Measurements from ENCODE around the gene CXCR6.

The CXCR6 gene

DNA sequence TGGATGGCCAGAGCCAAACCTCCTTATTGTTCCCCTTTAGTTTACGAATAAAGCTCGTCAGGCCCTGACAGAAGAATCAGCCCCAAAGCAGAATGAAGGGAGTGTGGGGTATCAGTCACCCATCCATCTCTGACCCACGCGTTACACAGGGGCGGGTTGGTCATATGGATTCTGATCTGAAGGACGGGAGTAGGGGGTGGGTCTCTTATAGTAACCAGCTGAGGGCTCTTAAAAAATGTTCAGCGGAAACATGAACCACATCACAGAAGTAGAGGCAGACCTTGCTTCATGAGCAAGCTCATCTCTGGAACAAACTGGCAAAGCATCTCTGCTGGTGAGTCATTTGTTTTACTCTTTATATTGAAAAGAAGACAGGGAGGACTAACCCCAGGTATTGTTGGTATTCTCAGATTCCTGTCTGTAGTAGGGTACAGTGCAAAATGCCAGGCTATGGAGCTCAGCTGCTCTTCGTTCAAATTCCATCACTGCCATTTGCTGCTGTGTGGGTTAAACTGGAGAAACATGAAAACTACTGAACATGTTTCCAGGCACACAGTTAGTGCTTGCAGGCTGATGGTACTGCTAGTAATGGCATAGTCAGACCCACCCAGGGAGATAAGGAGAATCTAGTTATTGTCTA is at the start of gene CXCR6:
TSS of gene CXCR6 (plus strand) at position 258 of the 640 bp plus-strand sequence. CDS start 3,018 bp downstream, outside the sequence.
- FAIRE-seq = no peak

DNA sequence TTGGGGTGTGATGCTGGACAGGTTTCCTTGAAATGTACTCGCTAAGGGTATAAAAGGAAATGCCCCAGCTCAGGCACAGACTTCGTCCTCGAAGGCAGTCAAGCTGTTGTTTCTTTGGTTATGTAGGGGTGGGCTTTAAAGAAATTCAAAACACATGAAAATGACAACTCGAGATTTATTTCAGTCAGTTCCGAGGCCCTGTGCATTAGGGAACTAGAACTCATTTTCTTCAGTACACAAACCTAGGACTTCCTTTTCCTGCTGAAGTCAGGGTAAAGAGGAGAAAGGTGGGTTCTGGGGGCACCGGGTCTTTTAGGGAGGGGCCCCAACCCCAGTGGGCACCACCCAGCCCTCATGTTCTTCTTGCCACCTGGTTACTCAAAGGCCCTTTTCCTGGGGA is 49.2 kb upstream of the CXCR6 start:
- no peak for FAIRE-seq

DNA sequence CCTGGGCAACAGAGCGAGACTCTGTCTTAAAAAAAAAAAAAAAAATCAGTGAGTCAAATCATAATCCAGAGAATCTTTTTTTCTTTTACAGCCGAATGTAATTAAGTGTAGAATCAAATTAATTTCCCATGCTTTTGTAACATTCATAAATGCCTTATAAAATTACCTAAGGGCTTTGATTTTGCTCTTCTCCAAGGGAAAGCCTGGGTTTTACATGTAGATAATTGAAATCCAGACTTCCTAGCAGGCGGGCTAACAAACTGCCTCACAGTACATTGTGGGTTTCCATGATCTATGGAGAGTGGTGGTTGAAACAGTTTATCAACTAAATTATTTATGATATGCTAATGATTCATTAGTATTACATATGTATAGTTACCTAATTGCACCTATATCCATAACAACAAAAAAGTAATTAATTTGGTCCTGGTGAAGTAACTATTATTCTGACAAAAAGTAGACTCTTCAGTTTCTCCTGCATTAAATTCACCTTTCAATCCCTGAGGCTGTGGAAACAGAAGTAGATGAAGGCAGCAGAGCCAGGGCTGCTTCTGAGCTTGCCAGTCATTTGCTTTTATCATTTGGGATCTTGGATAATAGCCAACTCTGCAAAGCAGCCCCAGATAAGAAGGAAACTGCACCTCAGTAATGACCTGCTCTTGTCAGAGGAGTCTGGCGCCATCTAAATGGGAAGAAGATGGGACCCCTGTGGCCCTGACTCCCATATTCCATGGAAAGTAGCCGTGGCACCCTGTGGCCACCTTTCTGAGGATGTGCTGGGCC is 47.4 kb upstream of the CXCR6 start:
- no peak for FAIRE-seq

DNA sequence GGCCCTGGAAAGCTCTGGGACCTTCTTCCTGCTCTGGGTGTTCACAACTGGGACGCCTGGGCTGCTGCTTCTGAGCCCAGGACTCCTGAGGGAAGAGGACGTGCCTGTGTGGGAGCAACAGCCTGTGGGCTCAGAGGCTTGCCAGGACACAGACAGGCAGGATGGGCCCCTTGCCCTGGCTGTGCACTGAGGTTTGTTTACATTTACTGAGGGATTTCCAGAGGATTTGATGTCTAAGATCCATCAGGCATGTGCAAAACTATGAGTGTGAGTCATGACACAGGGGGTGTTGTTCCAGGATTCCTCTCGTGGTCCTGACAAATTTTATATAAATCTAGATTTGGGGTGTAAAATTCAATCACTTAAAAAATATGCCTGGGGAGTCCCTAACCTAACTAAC is 46.3 kb upstream of the CXCR6 start:
- no peak for FAIRE-seq

DNA sequence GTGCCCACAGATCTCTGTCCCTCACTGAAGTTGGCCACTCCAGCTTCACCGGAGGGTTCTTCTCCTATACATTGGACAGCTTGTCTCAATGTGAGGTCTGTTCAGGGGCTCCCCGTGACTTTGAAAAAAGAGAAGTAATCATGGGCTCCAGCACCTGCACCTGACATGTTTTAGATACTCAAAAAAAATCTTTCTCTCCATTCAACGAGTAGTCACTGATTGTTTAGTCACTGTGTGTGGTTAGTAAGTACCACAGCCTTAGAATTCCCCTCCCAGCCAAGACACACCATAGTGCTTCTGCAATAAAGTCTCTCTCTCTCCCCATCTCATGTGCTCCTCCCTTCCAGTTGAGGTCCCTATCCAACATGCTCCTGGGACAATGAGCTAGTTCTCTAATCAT is 38.3 kb upstream of the CXCR6 start:
- FAIRE-seq = no peak

DNA sequence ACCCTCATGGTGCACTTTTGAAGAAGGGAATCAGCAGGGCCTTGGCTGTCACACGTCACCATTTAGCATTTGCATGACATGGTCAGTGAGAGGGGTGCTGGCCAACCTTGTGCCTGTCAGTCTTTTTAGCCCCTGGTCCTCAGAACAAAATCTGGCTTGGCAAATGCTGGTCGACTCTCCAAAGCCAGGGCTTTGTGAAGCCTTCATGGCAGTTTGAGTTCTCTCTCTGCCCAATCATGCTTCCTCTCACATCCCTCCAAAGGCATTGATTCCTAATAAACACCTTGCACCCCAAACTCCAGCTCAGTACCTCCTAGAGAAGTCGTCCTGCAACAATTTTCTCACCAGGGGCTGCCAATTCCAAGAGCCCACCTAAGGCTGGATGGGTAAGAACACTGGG is 37.5 kb upstream of the CXCR6 start:
- no peak for FAIRE-seq

DNA sequence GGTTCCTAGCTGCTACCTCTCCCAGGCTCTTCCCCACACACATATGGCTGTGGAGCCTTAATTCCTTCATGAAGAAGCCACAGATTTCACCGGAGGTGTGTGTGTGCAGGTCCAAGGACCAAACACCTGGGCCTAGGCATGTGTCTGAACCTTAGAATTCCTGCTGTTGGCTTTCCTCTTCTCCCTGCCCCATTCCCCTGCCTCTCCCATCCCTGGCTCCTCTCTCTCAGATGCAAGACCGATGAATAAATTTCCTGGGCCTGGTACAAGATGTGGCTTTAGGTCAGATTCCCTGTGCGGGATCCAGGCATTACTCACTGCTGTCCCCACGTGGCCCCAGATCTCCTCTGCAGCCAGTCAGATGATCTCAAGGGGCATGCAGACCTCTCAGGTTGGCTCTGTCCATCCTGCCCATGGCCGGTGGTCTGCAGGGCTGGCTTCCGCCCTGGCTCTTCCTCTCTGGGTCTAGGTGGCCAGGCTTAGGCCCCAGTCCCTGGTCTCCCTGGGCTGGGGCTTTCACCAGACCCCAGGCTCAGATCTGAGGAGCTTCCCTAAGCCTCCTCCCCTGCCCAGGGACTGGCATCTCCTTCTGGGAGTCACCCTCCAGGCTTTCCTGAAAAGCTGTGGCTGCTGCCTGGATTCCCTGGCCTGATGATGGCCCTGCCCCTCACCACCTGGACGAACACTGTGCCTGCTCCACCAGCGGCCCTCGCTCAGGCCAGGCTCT is 36.4 kb upstream of the CXCR6 start:
- no peak for FAIRE-seq

DNA sequence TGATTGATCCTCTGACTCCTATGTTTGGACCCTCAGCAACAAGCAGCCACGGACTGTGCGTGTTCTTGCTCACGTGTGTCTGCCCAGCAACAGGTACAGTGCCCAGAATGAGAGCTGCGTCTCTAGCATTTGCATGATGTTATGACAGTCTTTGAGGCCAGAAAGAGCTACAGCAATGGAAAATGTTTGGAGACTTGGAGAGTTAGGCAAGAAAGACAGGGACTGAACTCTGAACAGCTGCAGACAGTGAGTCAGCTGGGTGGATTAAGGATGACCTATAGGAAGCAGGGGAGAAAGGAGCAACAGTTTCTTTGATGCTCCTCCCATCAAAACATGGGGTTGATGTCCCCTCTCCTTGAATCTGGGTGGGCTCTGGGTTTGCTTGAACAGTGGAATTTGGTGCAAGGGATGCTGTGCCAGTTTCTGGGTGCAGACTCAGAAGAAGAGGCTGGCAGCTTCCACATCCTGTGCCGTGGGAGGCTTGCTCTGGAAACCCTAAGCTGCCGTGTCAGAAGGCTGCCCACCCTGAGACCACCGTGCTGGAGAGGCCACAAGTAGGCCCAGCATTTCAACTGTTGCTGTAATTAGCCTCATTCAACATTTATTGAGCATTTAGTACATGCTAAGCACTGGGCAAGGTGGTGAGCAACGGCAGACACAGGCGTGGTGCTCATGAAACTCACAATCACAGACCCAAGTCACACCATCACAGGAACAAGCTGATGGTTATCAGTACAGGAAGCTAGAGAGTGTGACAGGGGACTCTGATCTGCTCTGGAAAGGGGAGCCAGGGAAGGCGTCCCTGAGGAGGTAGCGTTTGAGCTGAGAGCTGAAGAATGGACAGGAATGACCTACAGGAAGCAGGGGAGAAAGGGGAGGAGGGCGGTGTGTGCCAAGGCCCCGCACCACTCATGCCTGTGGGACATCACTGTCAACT is 35.2 kb upstream of the CXCR6 start:
- no peak for FAIRE-seq

DNA sequence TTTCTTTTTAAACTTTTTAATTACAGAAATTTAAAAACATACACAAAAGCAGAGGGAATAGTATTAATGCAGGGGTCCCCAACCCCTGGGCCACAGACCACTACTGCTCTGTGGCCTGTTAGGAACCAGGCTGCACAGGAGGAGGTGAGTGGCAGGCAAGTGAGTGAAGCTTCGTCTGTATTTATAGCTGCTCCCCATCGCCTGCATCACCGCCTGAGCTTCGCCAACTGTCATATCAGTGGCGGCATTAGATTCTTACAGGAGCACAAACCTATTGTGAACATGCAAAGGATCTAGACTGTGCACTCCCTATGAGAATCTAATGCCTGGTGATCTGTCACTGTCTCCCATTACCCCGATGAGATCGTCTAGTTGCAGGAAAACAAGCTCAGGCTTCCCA is 34.5 kb upstream of the CXCR6 start:
- FAIRE-seq = no peak

DNA sequence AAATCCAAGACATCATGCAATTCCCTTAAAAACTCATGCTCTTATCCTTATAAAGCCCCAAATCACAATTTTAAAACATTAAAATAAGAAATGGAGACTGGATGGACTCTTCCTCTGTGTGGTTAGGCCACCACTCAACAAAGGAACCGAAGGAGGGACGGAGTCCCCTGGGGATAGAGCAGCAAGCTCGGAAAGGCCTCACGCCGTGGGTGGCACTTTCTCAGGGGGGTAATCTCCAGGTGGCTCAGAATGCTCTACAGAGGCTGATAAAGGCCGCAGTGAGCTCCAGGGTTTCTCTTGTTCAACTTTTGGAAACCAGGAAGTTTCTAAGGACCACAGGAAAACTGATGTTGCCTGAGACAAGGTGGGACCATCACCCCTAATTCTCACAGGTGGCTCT is 33.7 kb upstream of the CXCR6 start:
- no peak for FAIRE-seq

DNA sequence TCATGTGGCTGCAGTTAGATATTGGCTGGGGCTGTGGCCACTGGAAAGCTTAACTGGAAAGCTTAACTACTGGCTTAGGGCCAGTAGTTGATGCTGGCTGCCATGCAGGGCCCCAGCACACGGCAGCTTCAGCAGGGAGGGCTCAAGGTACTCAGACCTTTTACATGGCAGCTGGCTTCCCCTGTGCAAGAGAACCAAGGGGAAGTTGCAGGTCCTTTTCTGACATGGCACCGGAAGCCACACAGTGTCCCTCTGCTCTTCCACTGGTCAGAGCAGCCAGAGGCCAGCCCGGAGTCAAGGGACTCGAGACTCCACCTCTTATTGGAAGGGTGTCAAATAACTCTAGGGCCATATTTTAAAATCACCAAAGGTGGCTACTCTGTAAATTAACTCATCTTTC is 32.4 kb upstream of the CXCR6 start:
- no peak for FAIRE-seq

DNA sequence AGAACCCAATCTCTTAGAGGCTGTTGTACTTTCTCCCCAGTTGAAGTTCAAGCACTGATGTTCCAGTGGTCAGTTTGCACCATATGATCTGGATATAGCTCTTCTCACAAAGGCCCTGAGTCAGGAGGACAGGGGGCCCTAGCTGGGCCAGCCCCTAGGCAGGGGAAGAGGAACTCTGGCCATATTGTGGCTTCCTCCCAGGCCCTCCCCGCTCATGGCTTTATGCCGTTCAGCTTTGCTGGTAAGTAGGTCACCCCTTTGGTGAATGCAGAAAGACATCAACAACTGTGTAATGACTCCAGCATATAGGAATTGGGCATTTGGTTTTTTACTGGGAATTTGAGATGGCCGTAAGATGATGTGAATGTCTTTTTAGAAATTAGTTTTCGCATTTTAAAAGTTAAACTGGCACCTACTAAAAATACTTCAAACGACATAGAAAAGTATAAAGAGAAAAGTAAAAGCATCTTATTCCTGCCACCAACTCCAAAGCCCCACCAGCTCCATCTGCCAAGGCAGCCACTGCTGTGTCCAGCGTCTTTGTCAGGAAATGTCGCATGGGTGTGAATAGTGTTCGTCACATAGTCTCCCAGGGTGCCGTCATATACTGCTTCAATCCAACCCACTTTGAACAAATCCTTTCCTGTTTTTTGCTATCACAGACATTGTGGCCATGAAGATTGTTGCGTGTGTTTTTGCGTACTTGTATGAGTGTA is 31.6 kb upstream of the CXCR6 start:
- FAIRE-seq = no peak

DNA sequence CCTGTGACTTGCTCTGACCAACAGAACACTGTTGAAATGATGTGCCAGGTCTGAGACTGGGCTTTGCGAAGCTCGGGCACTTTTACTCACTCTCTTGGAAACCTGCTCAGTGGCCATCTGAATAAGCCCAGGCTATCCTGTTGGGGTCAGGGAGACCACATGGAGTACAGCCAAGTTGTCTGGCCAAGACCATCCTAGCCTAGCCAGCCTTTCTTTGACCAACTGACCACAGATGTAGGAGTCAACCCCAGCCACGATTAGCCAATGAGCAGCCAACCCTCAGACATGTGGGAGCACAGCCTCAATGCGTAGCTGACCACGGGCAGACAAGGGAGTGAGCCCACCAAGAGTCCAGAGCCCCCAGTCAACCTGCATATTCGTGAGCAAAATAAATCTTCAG is 30.8 kb upstream of the CXCR6 start:
- no peak for FAIRE-seq

DNA sequence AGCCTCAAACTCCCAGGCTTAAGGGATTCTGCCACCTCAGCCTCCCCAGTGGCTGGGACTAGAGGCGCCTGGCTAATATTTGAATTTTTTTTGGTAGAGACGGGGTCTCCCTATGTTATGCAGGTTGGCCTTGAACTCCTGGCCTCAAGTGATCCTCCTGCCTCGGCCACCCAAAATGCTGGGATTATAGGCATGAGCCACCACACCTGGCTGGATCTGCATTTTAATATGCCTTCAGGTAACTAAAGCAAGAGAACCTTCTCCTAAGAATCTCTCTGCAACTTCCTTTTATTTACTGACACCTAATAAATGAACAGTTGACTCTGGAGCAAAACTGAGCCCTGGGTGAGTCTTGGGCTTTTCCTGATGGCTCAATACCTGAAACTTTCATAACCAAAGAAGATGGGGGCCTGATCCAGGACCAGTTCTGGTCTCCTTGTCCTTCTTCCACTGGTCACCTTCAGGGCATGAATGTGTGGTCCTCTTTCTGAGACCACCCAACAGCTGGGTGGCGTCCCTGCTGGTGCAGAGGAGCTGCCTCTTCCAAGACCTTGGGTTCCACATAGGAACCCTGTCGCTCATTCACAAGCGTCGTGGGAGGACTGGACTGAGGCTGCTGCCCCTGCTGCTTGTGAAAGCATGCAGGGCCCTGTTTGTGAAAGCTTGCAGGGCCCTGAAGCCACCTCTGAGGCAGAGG is 28.8 kb upstream of the CXCR6 start:
- no peak for FAIRE-seq

DNA sequence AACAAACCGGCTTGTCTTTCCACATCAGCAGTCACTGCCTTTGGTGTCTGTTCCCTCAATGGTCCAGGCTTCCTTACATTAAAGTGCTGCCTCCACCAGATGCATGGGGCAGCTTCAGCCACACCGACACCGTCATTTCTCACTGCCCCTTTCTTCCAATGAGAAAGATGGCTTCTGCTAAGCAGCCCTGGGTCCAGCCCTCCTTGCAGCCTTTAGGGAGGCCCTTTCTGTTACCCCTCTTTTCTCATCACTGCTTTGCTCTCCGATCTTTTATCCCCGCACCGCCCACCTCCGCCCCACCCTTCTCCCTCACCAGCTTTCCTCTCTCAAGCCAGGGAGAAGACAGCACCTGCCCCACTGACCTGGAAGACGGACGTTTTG is 28.2 kb upstream of the CXCR6 start:
- FAIRE-seq = no peak

DNA sequence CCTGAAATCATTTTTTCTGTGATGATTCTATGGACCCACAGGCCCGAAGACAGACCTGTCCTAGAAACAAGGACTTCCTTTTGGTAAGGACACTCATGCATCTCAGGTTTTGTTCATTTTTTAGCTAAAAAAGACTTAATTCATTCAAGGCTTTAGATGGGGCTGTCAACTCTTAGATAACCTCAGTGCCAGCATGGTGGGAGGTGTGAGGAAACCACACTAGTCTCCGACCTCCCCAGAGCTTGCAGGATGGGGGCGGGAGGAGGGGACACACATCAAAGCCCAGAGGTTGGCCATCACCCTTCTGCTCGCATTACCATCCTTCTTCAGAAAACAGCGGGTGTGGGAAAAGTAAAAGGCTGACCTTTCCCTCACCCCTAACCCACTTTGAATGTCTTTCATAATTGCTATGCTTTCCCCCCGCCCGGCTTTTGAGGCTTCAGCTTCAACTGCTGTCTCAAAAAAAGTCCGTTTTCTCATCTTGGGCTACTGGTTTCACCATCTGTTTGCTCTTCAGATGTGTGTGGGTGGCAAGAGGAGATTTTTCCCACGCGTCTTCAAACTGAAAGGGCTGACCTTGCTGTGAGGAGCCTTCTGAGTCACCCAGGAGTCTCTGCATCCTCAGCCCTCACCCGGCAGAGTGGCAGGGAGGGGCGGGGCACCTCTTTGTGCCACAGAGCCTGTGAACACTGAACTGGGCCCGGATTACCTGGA is 27.6 kb upstream of the CXCR6 start:
- no peak for FAIRE-seq

DNA sequence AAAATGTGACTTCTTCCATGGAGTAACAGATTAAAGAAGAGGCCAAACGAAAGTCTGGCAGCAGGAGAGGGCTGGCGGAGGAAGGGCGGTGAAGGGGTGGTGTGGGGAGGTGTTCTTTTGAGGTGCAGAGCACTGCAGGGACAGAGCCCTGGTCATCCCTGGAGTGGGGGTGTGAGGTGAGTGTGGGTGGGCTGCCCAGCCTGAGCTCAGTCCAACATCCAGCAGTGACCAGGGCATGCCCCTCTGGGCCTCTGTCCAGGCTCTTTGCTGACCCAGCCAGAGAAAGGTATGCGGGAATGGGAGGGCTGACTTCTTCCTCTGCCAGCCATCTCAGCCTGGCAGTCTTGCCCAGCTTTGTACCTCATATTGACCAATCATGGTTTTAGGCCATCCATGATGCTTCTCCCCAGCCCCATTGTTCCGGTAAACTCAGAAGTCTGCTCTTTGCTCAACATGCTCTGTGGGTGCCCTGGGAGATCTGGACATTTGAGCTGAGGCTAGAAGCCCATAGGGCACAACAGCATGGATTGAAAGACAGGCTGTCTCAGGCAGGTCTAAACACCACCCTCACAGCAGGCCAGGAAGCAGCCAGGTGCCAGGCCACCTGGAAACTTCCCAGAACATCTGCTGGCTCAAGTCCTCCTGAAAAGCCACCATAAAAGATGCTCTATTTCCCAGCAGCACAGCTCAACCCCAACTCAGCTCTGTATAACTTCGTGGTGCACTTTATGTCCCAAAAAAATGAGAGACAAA is 25.9 kb upstream of the CXCR6 start:
- no peak for FAIRE-seq

DNA sequence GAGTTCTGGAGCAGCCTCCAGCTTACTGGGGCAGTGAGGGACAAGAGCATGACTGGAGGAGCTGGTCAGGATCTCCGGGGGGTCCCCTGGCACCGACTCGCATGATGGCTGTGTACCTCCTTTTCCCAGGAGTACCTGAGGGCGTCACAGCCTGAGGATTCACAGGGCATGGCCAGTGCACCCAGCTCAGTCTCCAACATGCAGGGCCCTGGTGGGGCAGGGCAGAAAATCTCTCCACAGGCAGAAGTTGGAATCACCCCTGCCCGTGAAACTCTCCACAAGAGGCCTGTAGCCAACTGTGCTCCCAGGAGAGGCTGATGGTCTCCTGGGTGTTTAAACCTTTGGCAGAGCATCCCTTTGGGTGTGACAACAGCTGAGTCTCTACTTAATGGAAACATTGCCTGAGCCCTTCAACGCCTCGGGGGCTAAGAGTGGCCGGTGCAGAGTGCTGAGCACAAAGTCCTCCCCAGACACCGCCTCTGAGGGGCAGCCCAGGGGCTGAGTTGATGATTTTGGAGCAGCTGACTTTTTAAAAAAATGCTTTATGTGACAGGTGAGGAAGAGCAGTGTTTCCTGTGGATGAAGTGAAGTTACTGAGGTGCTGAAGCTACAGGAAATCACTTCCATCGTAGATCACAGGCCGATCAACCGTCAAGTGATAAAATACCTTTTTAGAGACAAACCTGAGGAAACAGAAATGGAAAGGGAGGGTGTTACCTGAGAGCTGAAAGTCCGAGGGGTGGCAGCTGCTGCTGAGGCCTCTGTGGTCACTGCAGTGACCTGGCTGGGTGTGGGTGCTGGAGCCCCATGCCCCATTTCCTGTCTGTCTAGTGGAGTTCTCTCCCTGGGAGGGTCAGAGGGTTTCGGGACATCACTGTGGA is 21.9 kb upstream of the CXCR6 start:
- FAIRE-seq = no peak

DNA sequence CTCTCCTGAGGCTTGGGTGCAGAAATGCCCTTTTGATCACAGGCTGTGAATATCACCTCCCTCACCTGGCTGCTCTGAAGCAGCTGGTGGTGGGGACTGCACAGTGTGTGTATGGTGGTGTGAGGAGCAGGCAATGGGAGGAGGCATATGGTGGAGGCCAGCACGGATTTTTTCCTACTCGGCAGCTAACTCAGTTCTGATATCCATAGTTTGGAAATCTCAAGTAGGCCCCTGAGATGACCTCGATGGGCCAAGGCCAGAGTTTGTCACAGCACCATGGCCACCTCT is 21.3 kb upstream of the CXCR6 start:
- FAIRE-seq = no peak
